Measurements from ENCODE around the gene AMBRA1.
A peak's percentile ranks its signal among the peaks of the same experiment; 100 is the strongest.
"Not testable (repeated sequence)": the region's sequence is repeated elsewhere in the genome, so short reads cannot be mapped to it uniquely, and the experiment has no call there.

AMBRA1 gene

DNA sequence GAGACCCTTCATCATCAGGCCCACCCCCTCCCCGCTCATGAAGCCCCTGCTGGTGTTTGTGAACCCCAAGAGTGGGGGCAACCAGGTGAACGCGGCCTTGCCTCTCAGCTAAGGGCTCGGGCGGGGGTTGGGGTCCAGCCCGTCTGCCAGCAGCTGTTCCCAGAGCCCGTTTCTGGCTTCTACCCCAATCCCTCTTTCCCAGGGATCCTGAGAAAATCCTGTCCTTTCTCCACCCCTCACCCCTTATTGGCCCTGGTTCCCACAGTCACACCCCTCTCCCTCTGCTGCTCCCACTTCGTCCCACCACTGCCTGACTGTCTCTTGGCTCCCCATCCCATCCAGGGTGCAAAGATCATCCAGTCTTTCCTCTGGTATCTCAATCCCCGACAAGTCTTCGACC lies 221.7 kb downstream of the AMBRA1 start:
- TF ChIP-seq, protein P1, sequence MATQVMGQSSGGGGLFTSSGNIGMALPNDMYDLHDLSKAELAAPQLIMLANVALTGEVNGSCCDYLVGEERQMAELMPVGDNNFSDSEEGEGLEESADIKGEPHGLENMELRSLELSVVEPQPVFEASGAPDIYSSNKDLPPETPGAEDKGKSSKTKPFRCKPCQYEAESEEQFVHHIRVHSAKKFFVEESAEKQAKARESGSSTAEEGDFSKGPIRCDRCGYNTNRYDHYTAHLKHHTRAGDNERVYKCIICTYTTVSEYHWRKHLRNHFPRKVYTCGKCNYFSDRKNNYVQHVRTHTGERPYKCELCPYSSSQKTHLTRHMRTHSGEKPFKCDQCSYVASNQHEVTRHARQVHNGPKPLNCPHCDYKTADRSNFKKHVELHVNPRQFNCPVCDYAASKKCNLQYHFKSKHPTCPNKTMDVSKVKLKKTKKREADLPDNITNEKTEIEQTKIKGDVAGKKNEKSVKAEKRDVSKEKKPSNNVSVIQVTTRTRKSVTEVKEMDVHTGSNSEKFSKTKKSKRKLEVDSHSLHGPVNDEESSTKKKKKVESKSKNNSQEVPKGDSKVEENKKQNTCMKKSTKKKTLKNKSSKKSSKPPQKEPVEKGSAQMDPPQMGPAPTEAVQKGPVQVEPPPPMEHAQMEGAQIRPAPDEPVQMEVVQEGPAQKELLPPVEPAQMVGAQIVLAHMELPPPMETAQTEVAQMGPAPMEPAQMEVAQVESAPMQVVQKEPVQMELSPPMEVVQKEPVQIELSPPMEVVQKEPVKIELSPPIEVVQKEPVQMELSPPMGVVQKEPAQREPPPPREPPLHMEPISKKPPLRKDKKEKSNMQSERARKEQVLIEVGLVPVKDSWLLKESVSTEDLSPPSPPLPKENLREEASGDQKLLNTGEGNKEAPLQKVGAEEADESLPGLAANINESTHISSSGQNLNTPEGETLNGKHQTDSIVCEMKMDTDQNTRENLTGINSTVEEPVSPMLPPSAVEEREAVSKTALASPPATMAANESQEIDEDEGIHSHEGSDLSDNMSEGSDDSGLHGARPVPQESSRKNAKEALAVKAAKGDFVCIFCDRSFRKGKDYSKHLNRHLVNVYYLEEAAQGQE (IDR thresholded peaks at IDR 0.05; ENCODE audit: insufficient replicate concordance, low read depth): no peak
- DNase-seq (ENCODE audit: low read depth in 1 of 2, low spot score in 1 of 2): no peak
- Histone ChIP-seq H3K27me3 (ENCODE audit: insufficient read depth, poor library complexity, severe bottlenecking) (no peaks in the 10 kb centered on the region), H3K27ac (replicated peaks) (no peak overlapping the region), H3K4me3 (replicated peaks; ENCODE audit: insufficient read depth, low read length) (no peak overlapping the region)

GRCh38 chr11:46371262-46371661 lies 222.6 kb downstream of the AMBRA1 start:
- not testable (repeated sequence) for H3K27me3 ChIP-seq (ENCODE audit: insufficient read depth, poor library complexity, severe bottlenecking); DNase-seq (ENCODE audit: low read depth in 1 of 2, low spot score in 1 of 2); H3K4me3 ChIP-seq (replicated peaks; ENCODE audit: insufficient read depth, low read length); H3K27ac ChIP-seq (replicated peaks)

- no peak overlapping the region for H3K4me3 ChIP-seq (replicated peaks; ENCODE audit: insufficient read depth, low read length)
- DNase-seq (ENCODE audit: low read depth in 1 of 2, low spot score in 1 of 2): no peak
- H3K27me3 ChIP-seq (ENCODE audit: insufficient read depth, poor library complexity, severe bottlenecking): no peaks in the 10 kb centered on the region
- H3K27ac ChIP-seq (replicated peaks): no peak overlapping the region
- no peak for TF ChIP-seq GABPA (IDR thresholded peaks at IDR 0.05; ENCODE audit: low read depth)
- TF ChIP-seq, protein P1 (IDR thresholded peaks at IDR 0.05; ENCODE audit: insufficient replicate concordance, low read depth): no peak
- TF ChIP-seq POLR2AphosphoS5 (IDR thresholded peaks at IDR 0.05; ENCODE audit: low read depth): no peak
- TF ChIP-seq, protein P2, sequence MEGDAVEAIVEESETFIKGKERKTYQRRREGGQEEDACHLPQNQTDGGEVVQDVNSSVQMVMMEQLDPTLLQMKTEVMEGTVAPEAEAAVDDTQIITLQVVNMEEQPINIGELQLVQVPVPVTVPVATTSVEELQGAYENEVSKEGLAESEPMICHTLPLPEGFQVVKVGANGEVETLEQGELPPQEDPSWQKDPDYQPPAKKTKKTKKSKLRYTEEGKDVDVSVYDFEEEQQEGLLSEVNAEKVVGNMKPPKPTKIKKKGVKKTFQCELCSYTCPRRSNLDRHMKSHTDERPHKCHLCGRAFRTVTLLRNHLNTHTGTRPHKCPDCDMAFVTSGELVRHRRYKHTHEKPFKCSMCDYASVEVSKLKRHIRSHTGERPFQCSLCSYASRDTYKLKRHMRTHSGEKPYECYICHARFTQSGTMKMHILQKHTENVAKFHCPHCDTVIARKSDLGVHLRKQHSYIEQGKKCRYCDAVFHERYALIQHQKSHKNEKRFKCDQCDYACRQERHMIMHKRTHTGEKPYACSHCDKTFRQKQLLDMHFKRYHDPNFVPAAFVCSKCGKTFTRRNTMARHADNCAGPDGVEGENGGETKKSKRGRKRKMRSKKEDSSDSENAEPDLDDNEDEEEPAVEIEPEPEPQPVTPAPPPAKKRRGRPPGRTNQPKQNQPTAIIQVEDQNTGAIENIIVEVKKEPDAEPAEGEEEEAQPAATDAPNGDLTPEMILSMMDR (IDR thresholded peaks at IDR 0.05; ENCODE audit: insufficient read depth, low read length): no peak
- no peak for TF ChIP-seq SPI1 (IDR thresholded peaks at IDR 0.05; ENCODE audit: borderline replicate concordance, low read depth)
Observed at GRCh38 chr11:46370253-46370652, 223.6 kb downstream of the AMBRA1 start.

- DNase-seq (ENCODE audit: low read depth in 1 of 2, low spot score in 1 of 2): peak in 1 of 2 experiments; percentile 47
- H3K27me3 ChIP-seq (ENCODE audit: insufficient read depth, poor library complexity, severe bottlenecking): no peaks in the 10 kb centered on the region
- TF ChIP-seq GABPA (IDR thresholded peaks at IDR 0.05; ENCODE audit: low read depth): no peak
- TF ChIP-seq, protein P2 (IDR thresholded peaks at IDR 0.05; ENCODE audit: insufficient read depth, low read length): peak; percentile 95
- H3K4me3 ChIP-seq (replicated peaks; ENCODE audit: insufficient read depth, low read length): no peak overlapping the region
- H3K27ac ChIP-seq (replicated peaks): no peak overlapping the region
Observed at GRCh38 chr11:46369458-46370152, 224.2 kb downstream of the AMBRA1 start.

DNA sequence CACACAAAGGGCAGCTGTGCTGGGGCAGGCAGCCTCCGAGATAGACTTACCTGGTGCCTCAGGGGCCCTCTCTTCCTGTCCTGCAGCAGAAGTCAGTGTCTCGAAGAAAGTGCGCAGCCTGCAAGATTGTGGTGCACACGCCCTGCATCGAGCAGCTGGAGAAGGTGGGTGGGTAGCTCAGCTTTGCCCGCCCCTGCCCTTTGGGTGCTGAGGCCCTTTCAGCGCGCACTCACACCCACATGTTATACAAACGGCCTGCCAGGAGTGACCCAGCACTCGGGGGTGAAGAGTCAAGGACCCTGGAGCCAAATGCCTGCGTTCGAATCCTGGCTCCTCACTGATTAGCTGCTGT lies 225.9 kb downstream of the AMBRA1 start:
- H3K27ac ChIP-seq (replicated peaks): no peak overlapping the region
- H3K27me3 ChIP-seq (ENCODE audit: insufficient read depth, poor library complexity, severe bottlenecking): no peaks in the 10 kb centered on the region
- no peak overlapping the region for H3K4me3 ChIP-seq (replicated peaks; ENCODE audit: insufficient read depth, low read length)
- DNase-seq (ENCODE audit: low read depth in 1 of 2, low spot score in 1 of 2): no peak
- TF ChIP-seq, protein P2 (IDR thresholded peaks at IDR 0.05; ENCODE audit: insufficient read depth, low read length): no peak
- TF ChIP-seq SPI1 (IDR thresholded peaks at IDR 0.05; ENCODE audit: borderline replicate concordance, low read depth) (no peak), GABPA (IDR thresholded peaks at IDR 0.05; ENCODE audit: low read depth) (no peak), POLR2AphosphoS5 (IDR thresholded peaks at IDR 0.05; ENCODE audit: low read depth) (no peak)
- TF ChIP-seq, protein P1 (IDR thresholded peaks at IDR 0.05; ENCODE audit: insufficient replicate concordance, low read depth): no peak
